WTC11 (cell line): Measurements from ENCODE around the gene PSMD13. TPM values are rescaled to one million over a fixed set of nuclear protein-coding genes. Genes with fewer than 3 reads are reported as not detected.

Experiments used
- ATAC-seq: fragments of 200-7000 bp; cut with Tn5 transposase; 2 replicates; pipeline ENCODE4 v1.10.0; 2021; ENCODE audit warnings: mild to moderate bottlenecking, moderate library complexity
- CTCF ChIA-PET: fragments of 300-600 bp; sonication (Branson Sonifier 250); formaldehyde crosslinking; loops from one replicate; lab custom pipeline; 2021; ENCODE audit warnings: antibody characterized with exemption; lab: Charles Lee
- POLR2A ChIA-PET: fragments of 350-600 bp; sonication (Branson Sonifier 250); formaldehyde crosslinking; loops from one replicate; lab custom pipeline; 2021; ENCODE audit warnings: antibody characterized with exemption; lab: Charles Lee
- DNase-seq: peaks from one replicate; pipeline ENCODE4 v3.0.0; 2021; ENCODE audit warnings: low spot score
- H3K27ac Mint-ChIP-seq: 2 replicates; pipeline ENCODE4 v1.8.0; 2021; ENCODE audit warnings: mixed read lengths
- H3K27me3 Mint-ChIP-seq: 2 replicates; pipeline ENCODE4 v1.8.0; 2021; ENCODE audit warnings: low read depth, mild to moderate bottlenecking, moderate library complexity, mixed read lengths
- H3K36me3 Mint-ChIP-seq: 2 replicates; pipeline ENCODE4 v1.8.0; 2021; ENCODE audit warnings: mixed read lengths
- H3K4me1 Mint-ChIP-seq: 2 replicates; pipeline ENCODE4 v1.8.0; 2022; ENCODE audit warnings: mixed read lengths
- H3K4me3 Mint-ChIP-seq: 2 replicates; pipeline ENCODE4 v1.8.0; 2021; ENCODE audit warnings: mild to moderate bottlenecking, moderate library complexity, mixed read lengths
- H3K9me3 Mint-ChIP-seq: 2 replicates; pipeline ENCODE4 v1.8.0; 2021; ENCODE audit warnings: mixed read lengths
- AR ChIP-seq: fragments of 250-450 bp; sonication (Bioruptor Pico); IDR thresholded peaks from 2 replicates; pipeline ENCODE4 v1.9.0; 2021; ENCODE audit warnings: mild to moderate bottlenecking
- ARID4B ChIP-seq: sonication (generic); formaldehyde crosslinking; IDR thresholded peaks from 2 replicates; pipeline ENCODE4 v1.8.0; 2023; ENCODE audit warnings: missing genetic modification reagents, mild to moderate bottlenecking, borderline replicate concordance
- CTCF ChIP-seq: fragments of 200-600 bp; IDR thresholded peaks from 2 replicates; pipeline ENCODE4 v1.8.0; 2022; ENCODE audit warnings: antibody characterized with exemption
- E2F1 ChIP-seq: sonication (generic); formaldehyde crosslinking; IDR thresholded peaks from 2 replicates; pipeline ENCODE4 v1.8.0; 2022; ENCODE audit warnings: mild to moderate bottlenecking, missing genetic modification reagents
- ETV6 ChIP-seq: sonication (generic); formaldehyde crosslinking; IDR thresholded peaks from 2 replicates; pipeline ENCODE4 v1.8.1; 2022; ENCODE audit warnings: mild to moderate bottlenecking, missing genetic modification reagents
- FOXJ3 ChIP-seq: sonication (generic); formaldehyde crosslinking; IDR thresholded peaks from 2 replicates; pipeline ENCODE4 v1.9.0; 2021; ENCODE audit warnings: missing genetic modification reagents, mild to moderate bottlenecking, borderline replicate concordance
- GABPB1 ChIP-seq: sonication (generic); formaldehyde crosslinking; IDR thresholded peaks from 2 replicates; pipeline ENCODE4 v1.8.1; 2023; ENCODE audit warnings: mild to moderate bottlenecking, missing genetic modification reagents
- GRHL2 ChIP-seq: fragments of 250-450 bp; sonication (Bioruptor Pico); IDR thresholded peaks from 2 replicates; pipeline ENCODE4 v1.8.0; 2022; ENCODE audit warnings: mild to moderate bottlenecking, moderate library complexity; ENCODE audit not compliant: insufficient replicate concordance, severe bottlenecking
- HMGA2 ChIP-seq: fragments of 250-450 bp; sonication (Bioruptor Pico); IDR thresholded peaks from 2 replicates; pipeline ENCODE4 v1.4.0; 2021; ENCODE audit warnings: mild to moderate bottlenecking, moderate library complexity
- IRF2 ChIP-seq: sonication (generic); formaldehyde crosslinking; IDR thresholded peaks from 2 replicates; pipeline ENCODE4 v1.8.0; 2022; ENCODE audit warnings: low read depth, missing genetic modification reagents, borderline replicate concordance
- NFE2L1 ChIP-seq: sonication (generic); formaldehyde crosslinking; IDR thresholded peaks from 2 replicates; pipeline ENCODE4 v1.8.1; 2023; ENCODE audit warnings: missing genetic modification reagents
- NR1H2 ChIP-seq: sonication (generic); formaldehyde crosslinking; IDR thresholded peaks from 2 replicates; pipeline ENCODE4 v1.9.0; 2021; ENCODE audit warnings: mild to moderate bottlenecking, moderate library complexity, missing genetic modification reagents
- RELA ChIP-seq: sonication (generic); formaldehyde crosslinking; IDR thresholded peaks from 2 replicates; pipeline ENCODE4 v1.8.1; 2022; ENCODE audit warnings: missing genetic modification reagents, mild to moderate bottlenecking, borderline replicate concordance
- SOX15 ChIP-seq: fragments of 250-450 bp; sonication (Bioruptor Pico); IDR thresholded peaks from 2 replicates; pipeline ENCODE4 v1.9.0; 2021; ENCODE audit warnings: mild to moderate bottlenecking
- TCF7 ChIP-seq: sonication (generic); formaldehyde crosslinking; IDR thresholded peaks from 2 replicates; pipeline ENCODE4 v1.8.0; 2022; ENCODE audit warnings: mild to moderate bottlenecking, low read depth, missing genetic modification reagents, moderate library complexity
- USF2 ChIP-seq: sonication (generic); formaldehyde crosslinking; IDR thresholded peaks from 2 replicates; pipeline ENCODE4 v1.8.1; 2023; ENCODE audit warnings: mild to moderate bottlenecking, missing genetic modification reagents, moderate library complexity
- ZNF219 ChIP-seq: sonication (generic); formaldehyde crosslinking; IDR thresholded peaks from 2 replicates; pipeline ENCODE4 v1.8.0; 2023; ENCODE audit warnings: missing genetic modification reagents, mild to moderate bottlenecking, borderline replicate concordance
- ZNF263 ChIP-seq: sonication (generic); formaldehyde crosslinking; IDR thresholded peaks from 2 replicates; pipeline ENCODE4 v1.8.1; 2022; ENCODE audit warnings: low read depth, mild to moderate bottlenecking, moderate library complexity, missing genetic modification reagents
- ZNF416 ChIP-seq: fragments of 250-450 bp; sonication (Bioruptor Pico); IDR thresholded peaks from 2 replicates; pipeline ENCODE4 v1.9.0; 2021; ENCODE audit warnings: mild to moderate bottlenecking, inconsistent platforms
- total RNA-seq: library from RNA; stranded (reverse); gene quantifications from 3 replicates; pipeline ENCODE4 v1.2.3, GENCODE V29; 2021

PSMD13 gene
- total RNA-seq, 1 experiment from 2014 or later, result 148 TPM

GRCh38 chr11:266676-267439 lies 30.1 kb downstream of the PSMD13 start:
- peaks cover 28% of the 10 kb centered on the region for H3K4me1 Mint-ChIP-seq
- ChIA-PET POLR2A (interaction anchor here (1.1 kb wide), 1 partner anchor 16 kb away, joined by 3 read pairs; no protein-coding TSS in a partner anchor), CTCF (interaction anchor here (1.1 to 2.9 kb wide), 2 partner anchors 16 to 140 kb away, joined by 4 to 20 read pairs; no protein-coding TSS in a partner anchor)
- no peaks in the 10 kb centered on the region; the same call in 1 of the 2 replicates for H3K27me3 Mint-ChIP-seq
- H3K9me3 Mint-ChIP-seq, result peaks cover 15% of the 10 kb centered on the region
- peak; percentile 57; the same call in 1 of the 2 replicates for TF ChIP-seq ZNF263
- TF ChIP-seq ARID4B (CRISPR knock-in tag), result no peak
- no peak overlapping the region for H3K27ac Mint-ChIP-seq
- no peak overlapping the region for H3K4me3 Mint-ChIP-seq
- peaks cover 5% of the 10 kb centered on the region for H3K36me3 Mint-ChIP-seq
- DNase-seq (no peak), ATAC-seq (no peak)

- Mint-ChIP-seq H3K4me1 (peaks cover 28% of the 10 kb centered on the region), H3K4me3 (peak overlapping the region; percentile 58), H3K36me3 (0 out of 2 replicates have a peak, but pooled peaks cover 3% of the 10 kb centered on the region)
- CTCF ChIA-PET, result interaction anchor here (1.1 to 2.9 kb wide), 4 partner anchors 12 to 140 kb away, joined by 4 to 20 read pairs (median 8); no protein-coding TSS in a partner anchor
- ATAC-seq, result peak; percentile 24; the same call in 1 of the 2 replicates
- DNase-seq, result no peak
- POLR2A ChIA-PET, result interaction anchor here (1.1 kb wide), 1 partner anchor 17 kb away, joined by 3 read pairs; no protein-coding TSS in a partner anchor
- TF ChIP-seq TCF7 (CRISPR knock-in tag), result no peak
- no peak for TF ChIP-seq USF2 (CRISPR knock-in tag)
- no peak for TF ChIP-seq SOX15 (CRISPR knock-in tag)
- TF ChIP-seq GABPB1, result no peak
- no peak for TF ChIP-seq E2F1 (CRISPR knock-in tag)
- TF ChIP-seq AR (CRISPR knock-in tag), result no peak
- TF ChIP-seq CTCF, result no peak
- no peak for TF ChIP-seq ETV6 (CRISPR knock-in tag)
- TF ChIP-seq ZNF416 (CRISPR knock-in tag), result no peak
- TF ChIP-seq ZNF219 (CRISPR knock-in tag), result no peak
- TF ChIP-seq IRF2 (CRISPR knock-in tag), result no peak
- no peak for TF ChIP-seq HMGA2
- TF ChIP-seq GRHL2 (CRISPR knock-in tag), result no peak
- TF ChIP-seq NFE2L1, result no peak
- TF ChIP-seq NR1H2 (CRISPR knock-in tag), result no peak
- TF ChIP-seq RELA, result no peak
- TF ChIP-seq FOXJ3 (CRISPR knock-in tag), result no peak
- TF ChIP-seq, all 79 proteins: peak for 0
- Mint-ChIP-seq H3K9me3 (peaks cover 11% of the 10 kb centered on the region; the same call in 1 of the 2 replicates), H3K27me3 (no peaks in the 10 kb centered on the region; the same call in 1 of the 2 replicates), H3K27ac (peak overlapping the region; percentile 74; the same call in 1 of the 2 replicates)
Measured at GRCh38 chr11:267491-267994, 30.8 kb downstream of the PSMD13 start.
